Cardiac atrium fibroblast (primary cell): ENCODE results near the gene ZNF101. TPM values are rescaled to one million over a fixed set of nuclear protein-coding genes. Genes with fewer than 3 reads are reported as not detected.

ENCODE experiments used
- total RNA-seq: library from RNA; depleted of rRNA; stranded (reverse); fragments of >200 nt; gene quantifications from 2 replicates; pipeline ENCODE4 v1.2.3, GENCODE V29; 2015

Gene ZNF101
- total RNA-seq = 4.3 and 5.3 TPM in 2 replicates

DNA sequence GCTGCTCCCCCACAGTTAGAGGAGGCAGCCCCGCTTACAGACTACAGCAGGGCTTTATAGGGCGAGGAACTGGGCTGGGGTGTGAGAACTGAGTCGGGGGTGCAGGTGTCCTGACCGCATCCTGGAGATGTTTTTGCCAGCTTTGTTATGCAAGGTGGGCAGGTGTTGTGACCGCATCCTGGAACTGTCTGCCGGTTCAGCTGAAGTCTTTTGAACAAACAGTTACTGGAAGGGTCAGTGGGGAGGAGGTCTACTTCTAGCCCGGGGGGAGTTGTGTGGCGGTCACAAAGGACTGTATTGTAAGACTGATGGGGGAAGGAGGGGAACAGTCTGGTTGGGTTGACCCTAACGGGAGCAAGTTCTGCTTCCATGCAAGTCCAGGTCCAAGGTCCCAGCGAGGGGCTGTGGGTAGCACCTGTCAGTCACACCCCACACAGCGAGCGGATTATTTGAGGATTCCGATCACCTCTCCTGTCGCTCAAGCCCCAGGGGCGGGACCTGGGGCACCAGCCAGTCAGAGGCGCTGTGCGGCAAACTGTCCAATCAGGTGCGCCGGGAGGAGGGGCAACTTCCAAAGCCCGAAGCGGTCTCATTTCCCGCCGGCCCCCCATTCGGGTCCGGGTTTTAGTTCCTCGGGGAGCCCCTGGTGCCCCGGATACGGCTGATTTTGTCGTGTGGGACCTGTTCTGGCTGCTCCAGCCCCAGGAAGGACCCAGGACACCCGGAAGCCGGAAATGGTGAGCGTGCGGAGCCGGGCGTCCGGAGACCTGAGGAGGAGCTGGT is at the start of gene ZNF101:
Gene ZNF101 (plus strand): TSS at position 610 of the 783 bp plus-strand sequence. CDS start 125 bp downstream, at position 735.

DNA sequence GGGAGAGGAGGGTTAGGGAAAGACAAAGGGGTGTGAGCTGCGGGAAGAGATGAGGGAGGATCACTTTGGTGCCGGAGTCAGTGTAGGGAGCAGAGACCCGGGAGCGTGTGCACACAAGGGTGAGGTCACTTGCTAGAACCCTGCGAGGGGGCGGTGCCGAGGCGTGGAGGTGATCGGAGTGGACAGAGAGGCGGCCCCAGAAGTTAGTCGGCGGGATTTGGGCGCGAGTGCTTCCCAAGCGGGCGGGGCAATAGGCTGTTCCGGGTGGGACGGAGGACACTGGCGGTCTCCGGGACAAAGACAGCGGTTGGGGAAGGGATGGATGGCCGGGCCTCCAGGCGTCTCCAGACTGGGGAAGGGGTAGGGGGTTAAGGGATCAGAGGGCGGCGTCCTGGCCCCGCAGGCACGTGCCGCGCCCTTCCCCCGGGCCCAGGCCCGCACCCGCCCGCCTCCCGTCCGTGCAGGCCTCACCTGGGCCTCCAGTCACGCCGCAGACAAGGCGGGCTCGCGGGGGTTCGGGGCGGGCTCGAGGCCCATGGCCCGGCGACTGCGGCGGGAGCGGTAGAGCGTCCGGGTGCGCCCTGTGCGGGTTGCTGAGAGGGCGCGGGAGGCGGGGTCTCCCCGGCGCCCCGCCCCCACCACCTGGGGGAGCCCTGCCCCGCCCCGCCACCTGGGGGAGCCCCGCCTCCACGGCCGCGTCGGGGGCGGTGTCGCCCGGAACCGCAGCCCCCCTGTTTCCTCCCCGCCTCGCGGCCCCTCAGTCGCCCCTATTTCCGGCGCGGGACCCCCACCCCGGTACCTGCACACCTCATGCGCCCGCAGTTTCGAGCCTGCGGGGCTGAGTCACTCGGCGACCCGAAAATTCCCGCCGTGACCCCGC is 40.8 kb upstream of the ZNF101 start, which contains the start of gene LPAR2:
Gene LPAR2 (minus strand): TSS at position 600 of the 880 bp plus-strand sequence. CDS start 945 bp downstream, outside the sequence.

DNA sequence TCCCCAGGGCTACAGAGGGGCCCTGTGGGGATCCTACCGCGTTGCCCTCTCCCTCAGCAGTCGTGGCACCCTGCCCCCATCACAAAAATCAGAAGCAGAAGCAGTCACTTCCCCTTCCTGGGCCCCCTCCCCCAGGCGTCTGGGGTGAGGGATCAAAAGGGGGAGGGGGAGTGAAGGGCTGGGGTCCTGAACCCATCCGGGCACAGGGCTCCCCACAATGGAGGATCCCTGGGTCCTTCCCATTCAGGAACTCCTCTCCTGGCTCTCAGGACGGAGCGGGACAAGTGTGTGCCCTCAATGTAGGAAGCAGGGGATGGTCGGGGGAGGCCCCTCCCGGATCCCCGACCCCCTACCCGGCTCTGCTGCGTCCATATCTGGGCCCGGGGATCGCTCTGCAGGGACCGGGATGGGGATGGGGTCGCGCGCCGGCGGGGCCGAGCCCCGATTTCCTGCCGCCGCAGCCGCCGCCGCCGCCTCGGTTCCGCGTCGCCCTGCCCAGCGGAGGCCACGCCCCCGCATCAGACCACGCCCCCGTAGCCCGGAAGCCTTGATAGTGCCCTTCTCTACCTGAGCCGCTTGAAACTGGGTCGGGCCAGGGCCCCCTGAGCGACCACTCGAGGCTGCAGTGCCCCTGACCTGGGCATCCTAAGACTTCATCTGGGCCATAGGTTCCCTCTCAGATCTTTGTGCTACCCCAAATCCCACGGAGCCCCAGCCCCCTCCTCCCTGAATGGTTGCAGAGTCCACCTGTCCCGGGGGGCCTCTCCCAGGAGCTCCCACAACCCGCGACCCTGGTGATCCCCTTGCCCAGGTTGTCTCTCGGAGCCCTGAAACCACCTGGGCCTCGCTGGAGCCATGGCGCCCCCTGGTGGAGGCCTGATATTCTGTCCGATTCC is 25.2 kb upstream of the ZNF101 start, which contains the start of gene GMIP:
Gene GMIP (minus strand): TSS at position 500 of the 896 bp plus-strand sequence. CDS start 128 bp downstream, at position 372.

DNA sequence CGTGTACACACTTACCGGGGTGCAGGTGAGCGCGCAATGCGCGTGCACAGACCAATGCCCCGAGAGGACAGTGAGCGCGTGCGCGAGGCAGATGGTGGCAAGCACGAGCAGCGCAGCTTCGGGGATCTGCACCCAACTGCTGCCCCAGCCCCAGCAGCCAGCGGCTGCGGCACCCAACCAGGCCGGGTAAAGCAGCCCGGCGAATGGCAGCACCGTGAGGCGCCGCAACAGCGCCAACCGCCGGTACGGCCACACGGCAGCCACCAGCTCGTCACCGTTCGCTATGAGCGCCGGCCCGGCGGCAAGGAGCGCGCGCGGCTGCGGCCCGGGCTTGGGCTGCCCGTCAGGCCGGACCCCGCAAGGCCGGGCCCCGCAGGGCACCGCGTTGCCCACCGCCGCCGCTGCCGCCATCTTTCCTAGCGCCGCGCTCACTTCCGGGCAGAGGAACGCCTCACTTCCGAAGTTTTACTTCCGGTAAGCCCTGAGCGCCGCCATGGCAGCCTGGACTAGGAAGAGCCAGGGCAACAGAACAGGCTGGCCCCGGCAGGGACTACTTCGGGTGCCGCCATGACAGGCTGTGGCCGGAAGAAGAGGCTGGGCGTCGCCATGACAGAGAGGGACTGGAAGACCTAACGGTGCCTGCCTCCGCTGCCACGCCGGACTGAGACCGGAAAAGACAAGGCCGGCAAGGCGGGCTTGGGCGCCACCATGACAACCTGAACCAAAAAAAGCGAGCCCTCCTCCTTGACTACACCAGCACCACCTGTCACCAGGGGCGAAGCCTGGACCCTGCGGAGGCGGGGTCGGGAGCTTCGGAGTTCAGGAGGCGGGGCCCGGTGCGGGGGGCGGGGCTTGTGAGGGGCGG is 5.2 kb upstream of the ZNF101 start, which contains the start of gene ATP13A1:
Gene ATP13A1 (minus strand): TSS at position 421 of the 865 bp plus-strand sequence. CDS start 10 bp downstream, at position 411.

DNA sequence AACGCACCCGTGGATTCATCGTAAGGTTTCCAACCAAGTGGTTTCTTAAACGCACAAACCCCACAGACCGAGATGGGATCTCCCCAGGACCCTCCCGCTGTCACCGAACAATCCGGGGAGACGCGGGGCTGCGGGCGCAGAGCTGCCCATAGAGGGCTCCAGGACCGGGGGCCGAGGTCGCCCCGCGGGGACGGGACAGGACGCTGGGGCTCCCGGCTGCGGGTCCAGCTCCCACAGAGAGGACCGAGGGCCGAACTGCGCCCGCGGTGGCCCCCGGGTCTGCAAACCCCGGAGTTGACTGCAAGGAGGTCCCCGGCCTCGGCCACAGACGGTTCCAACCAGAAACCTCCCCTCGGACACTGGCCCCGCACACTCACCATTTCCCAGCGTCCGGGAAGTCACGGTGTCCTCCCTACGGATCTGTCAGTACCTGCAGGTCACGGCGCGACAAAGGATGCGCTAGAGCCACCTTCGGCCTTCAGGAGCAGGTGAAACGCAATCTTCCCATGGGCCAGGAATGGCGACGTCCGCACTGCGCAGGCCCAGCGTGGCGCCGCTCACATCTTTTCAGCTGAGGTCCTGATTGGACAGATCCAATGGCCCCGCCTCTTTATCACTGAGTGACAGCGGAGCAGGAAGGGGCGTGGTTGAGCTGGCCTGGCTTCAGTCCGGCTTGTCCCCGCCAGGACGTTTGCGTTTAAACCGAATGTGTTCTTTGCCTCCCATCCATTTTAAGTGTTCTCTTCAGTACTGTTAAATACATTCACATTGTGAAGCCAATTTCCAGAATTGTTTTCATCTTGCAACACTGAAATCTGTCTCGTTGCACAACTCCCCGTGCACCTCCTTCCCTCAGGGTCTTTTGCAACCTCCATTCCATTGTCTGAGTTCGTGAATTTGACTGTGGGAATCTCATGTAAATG is 64.2 kb downstream of the ZNF101 start, which contains the start of gene ZNF14:
Gene ZNF14 (minus strand): TSS at position 534 of the 923 bp plus-strand sequence. CDS start 154 bp downstream, at position 380.

Other genes with a start within 250 kb of the ZNF101 start
- gene TSSK6, start 153.3 kb upstream of the ZNF101 start, total RNA-seq = 1.6 TPM in 1 of 2 replicates, not detected in the other
- gene NDUFA13, start 152.6 kb upstream of the ZNF101 start, total RNA-seq = 30.1 and 82.9 TPM in 2 replicates
- under 0.01 and 0.18 TPM in 2 replicates for gene YJEFN3, start 139.9 kb upstream of the ZNF101 start, total RNA-seq
- gene CILP2, start 130.6 kb upstream of the ZNF101 start, total RNA-seq = 0.36 and 0.97 TPM in 2 replicates
- gene PBX4, start 50.2 kb upstream of the ZNF101 start, total RNA-seq = not detected in 2 replicates
- gene LPAR2, start 40.6 kb upstream of the ZNF101 start, total RNA-seq = 1.1 and 2.9 TPM in 2 replicates
- gene GMIP, start 25.2 kb upstream of the ZNF101 start, total RNA-seq = 4.7 and 13.4 TPM in 2 replicates
- 69.7 and 112 TPM in 2 replicates for gene ATP13A1, start 5.2 kb upstream of the ZNF101 start, total RNA-seq
- 2.5 and 2.9 TPM in 2 replicates for gene ZNF14, start 64.3 kb downstream of the ZNF101 start, total RNA-seq
- 11.2 and 15.2 TPM in 2 replicates for gene ZNF506, start 152.9 kb downstream of the ZNF101 start, total RNA-seq
- gene ZNF253, start 197.0 kb downstream of the ZNF101 start, total RNA-seq = 2.3 and 3.2 TPM in 2 replicates
- gene ZNF93, start 232.1 kb downstream of the ZNF101 start, total RNA-seq = 2.1 and 5.4 TPM in 2 replicates